Measurements from ENCODE around the gene SLC25A19.
"Not testable (repeated sequence)": the region's sequence is repeated elsewhere in the genome, so short reads cannot be mapped to it uniquely, and the experiment has no call there.

Gene SLC25A19

DNA sequence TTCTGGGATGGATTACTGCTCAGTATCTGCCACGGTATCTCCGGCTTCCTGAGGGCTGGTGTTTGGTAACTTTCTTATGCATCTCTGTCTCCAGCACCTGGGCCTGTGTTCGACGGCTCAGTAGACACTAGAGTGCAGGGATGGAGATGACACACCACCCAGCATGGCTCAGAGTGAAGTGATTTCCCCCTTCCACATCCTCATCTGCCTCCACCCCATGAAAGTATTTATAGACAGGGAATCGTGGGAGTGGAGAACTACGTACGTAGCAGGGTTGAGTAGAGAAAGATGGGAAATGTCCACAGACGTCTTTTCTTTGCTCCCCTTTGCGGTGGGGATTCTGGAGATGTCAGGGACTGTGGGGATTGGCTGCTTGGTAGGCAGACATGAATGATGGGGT lies 11.8 kb upstream of the SLC25A19 start:
- no peak for FAIRE-seq

DNA sequence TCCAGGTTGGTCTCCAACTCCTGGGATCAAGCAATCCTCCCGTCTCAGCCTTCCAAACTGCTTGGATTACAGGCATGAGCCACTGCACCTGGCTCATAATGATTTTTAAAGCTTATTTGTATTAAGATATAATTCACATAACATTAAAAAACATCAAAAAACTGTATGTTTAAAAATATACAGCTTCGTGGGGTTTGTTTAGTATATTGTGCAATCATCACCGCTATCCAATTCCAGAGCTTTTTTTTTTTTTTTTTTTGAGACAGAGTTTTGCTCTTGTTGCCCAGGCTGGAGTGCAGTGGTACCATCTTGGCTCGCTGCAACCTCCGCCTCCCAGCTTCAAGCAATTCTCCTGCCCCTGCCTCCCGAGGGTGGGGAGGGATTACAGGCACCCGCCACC lies 11.0 kb upstream of the SLC25A19 start:
- no peak for FAIRE-seq

DNA sequence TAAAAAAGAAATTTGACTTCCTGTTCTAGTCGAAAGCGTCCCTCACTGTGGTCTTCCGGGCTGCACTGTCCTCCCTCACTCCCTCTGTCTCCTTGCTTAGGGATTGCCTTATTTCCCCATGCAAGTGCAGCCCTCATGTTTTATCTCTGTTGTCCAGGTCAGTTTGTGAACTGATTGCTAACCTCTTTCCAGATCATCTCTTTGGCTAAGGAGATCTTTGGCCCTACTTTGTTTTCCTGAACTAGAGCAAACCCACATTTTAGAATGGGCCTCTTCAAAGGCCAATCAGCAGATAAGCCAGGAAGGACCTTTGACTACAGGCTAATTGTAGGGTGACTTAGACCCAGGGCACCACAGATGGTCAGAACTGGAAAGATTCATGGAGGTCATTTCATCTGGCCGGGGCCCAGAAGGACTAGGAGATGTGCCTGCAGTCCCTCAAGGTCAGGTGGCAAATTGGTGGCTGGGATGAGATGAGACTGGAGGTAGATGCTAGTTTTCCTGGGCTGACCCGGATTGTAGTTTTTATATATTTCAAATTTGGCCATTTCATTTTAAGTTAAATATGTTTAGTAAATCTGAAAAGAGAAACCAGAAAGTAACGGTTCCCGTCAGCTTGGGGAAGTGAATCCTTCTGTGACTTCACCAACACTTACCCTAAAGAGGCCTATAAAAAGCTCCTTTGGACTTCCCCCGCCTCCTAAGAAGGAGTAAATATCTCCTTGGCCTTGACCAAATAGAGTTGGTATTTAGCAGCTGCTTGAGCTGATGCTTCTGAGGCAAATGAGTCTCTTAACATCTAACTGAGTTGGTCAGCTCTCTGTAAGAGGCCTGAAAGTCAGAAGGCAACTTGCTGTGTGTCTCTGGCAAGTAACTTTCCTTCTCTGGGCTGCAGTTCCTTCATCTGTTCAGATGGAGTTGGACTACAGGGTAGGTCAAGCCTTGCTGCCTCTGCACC lies 6.2 kb upstream of the SLC25A19 start:
- FAIRE-seq = no peak

DNA sequence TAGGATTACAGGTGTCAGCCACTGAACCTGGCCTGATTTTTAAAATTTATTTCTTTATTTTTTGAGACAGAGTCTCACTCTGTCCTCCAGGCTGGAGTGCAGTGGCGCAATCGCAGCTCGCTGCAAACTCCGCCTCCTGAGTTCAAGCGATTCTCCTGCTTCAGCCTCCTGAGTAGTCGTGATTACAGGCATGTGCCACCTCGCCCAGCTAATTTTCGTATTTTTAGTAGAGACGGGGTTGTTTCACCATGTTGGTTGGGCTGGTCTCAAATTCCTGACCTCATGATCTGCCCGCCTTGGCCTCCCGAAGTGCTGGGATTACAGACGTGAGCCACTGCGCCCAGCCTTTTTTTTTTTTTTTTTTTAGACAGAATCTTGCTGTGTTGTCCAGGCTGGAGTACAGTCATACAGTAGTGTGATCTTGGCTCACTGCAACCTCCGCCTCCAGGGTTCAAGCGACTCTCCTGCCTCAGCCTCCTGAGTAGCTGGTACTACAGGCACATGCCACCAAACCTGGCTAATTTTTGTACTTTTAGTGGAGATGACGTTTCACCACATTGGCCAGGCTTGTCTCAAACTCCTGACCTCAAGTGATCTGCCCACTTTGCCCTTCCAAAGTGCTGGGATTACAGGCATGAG lies 3.7 kb upstream of the SLC25A19 start:
- FAIRE-seq = not testable (repeated sequence)

DNA sequence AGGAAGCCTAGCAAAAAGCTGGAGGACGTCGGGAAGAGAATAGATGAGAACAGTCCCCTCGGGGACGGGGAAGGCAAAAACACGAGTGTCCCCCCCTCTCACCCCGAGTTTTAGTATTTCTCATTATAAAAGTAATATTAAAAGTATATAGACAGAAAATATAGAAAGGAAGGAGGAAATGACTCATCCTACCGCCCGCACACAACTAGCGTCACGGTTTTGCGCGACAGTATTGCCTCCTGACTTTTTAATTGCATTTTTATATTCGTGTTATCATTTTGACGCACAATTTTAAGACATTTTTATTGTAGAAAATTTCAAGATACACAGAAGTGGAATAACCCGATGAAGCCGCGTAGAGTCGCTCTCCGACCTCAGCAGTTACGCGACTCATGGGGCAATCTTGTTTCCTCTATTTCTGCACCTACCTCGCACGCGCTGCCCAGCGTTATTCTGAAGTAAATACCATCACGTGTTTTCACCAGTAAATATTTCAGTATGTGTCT lies 652 bp upstream of the SLC25A19 start:
- no peak for FAIRE-seq

DNA sequence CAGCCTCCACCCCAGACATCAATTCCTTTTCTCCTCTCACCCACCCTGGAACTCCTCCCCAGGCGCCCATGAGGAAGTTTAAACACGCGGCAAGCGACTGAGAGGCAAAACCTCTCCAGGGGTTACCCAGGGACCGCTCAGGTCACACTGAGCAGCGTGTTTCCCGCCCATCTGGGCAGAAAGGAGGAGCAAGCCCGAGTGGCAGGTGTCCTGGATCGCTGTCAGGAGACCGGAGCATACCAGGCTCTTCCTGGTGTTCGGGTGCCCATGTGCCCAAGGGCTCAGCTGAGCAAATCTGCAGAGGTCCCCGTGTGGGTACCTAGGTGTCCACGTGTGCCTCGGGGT lies 491 bp downstream of the SLC25A19 start:
- FAIRE-seq = no peak

DNA sequence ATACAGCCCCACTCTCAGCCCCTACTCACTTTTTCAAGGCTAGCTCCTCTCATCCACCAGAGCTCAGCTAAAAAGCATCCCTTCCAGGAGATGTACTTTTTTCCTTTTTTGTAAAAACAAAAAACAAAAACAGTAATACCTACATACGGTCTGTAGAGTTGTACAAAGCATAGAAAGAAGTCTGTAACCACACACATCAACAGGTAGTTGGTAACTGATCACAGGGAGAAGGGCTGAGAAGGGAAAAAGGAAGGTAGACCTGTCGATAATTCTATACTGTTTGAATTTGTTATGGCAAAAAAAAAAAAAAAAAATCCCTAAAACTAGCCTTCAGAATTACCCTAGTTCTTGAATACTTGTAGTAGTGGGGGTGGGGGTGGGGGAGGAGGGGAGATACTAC lies 874 bp downstream of the SLC25A19 start:
- FAIRE-seq = no peak

DNA sequence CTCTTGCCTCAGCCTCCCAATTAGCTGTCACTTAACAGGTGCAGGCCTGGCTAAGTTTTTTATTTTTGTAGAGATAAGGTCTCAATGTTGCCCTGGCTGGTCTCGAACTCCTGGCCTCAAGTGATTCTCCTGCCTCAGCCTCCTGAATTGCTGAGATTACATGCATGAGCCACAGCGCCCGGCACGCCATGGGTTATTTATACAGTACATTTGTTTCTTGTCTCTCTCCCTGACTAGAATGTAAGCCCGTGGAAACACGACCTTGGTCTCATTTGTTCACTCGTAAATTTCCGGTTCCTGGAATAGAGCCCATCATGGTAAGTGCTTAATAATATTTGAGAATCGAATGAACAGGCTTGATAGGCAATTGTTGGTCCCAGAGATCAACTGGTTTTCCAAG lies 2.0 kb downstream of the SLC25A19 start:
- FAIRE-seq = no peak

DNA sequence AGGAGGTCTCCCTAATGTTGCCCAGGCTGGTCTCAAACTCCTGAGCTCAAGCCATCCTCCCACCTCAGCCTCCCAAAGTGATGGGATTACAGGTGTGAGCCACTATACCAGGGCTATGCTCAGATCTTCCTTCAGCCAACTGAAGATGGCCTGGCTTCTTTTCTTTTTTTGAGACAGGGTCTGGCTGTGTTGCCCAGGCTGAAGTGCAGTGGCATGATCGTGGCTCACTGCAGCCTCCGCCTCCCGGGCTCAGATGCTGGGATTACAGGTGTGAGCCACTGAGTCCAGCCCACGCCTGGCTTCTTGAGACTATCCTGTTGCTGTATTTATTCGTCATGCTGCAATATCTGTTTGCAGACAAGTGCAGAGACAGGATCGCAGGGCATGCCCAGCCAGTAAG lies 4.1 kb downstream of the SLC25A19 start:
- FAIRE-seq = no peak

DNA sequence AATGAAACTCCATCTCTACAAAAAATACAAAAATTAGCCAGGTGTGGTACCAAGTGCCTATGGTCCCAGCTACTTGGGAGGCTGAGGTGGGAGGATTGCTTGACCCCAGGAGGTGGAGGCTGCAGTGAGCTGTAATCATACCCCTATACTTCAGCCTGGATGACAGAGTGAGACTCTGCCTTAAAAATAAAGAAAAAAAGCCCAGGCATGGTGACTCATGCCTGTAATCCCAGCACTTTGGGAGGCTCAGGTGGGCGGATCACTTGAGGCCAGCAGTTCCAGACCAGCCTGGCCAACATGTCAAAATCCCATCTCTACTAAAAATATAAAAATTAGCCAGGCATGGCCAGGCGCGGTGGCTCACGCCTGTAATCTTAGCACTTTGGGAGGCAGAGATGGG lies 9.0 kb downstream of the SLC25A19 start:
- not testable (repeated sequence) for FAIRE-seq

DNA sequence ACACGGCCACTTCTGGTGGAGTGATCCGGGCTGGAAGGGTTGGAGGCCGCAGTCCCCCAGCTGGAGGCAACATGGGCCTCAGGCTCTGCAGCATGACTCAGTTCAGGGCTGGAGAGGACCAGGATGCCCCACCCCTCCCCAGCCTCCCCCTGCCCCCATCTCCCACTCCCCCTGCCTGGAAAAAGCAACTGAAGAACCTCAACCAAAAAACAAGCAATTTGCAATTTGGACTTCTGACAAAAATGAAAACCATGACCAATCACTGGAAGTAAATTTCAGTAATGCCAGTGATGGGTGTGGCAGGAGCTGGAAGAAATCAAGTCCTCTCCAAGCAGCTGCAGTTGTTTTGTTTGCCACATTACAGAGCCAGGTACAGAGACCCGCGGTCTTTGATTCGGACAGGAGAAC lies 11.6 kb downstream of the SLC25A19 start:
- FAIRE-seq = no peak

DNA sequence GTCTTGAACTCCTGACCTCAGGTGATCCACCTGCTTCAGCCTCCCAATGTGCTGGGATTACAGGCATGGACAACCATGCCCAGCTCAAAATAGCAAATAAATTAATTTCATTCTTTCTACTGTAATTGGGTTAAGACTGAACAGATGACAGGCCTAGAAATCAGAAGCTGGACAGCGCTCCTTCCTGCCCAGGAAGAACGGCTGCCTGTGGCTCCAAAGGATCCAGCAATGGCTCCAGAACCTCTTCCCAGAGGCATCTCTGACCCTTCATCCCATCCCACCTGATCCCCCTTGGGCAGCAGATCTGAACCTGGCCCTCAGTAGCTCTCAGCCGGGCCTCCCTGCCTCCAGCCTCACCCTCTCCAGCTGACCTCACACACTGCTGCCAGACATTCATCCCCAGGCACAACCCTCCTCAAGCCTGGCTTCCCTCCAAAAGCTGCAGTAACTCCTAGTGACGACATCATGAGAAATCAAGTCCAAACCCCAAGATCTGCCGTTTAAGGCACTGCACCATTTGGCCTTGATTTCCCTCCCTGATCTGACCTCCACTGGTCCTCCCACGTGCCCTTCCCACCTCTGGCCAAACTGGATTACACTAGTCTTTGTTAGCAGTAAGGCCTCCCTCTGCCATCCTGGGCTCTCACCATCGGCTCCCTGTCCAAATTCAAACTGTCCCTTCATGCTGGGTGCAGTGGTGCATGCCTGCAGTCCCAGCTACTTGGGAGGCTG lies 15.1 kb downstream of the SLC25A19 start:
- no peak for FAIRE-seq

DNA sequence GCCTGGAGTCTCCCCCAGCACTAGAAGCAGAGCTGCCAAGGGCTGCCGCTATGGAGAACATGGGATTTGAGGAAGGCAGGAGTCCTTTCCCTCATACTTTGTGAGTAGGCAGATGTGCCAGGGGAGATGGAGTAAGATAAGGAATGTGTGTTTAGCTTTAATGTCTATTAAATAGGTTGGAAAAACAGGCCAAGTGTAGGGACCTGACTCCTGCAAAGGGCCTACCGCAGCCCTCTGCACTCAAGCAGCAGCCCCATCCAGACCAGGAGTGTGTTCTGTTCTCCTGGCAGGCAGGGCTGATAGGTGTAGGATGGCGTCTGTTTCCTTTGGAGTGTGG lies 16.4 kb downstream of the SLC25A19 start:
- FAIRE-seq = no peak

DNA sequence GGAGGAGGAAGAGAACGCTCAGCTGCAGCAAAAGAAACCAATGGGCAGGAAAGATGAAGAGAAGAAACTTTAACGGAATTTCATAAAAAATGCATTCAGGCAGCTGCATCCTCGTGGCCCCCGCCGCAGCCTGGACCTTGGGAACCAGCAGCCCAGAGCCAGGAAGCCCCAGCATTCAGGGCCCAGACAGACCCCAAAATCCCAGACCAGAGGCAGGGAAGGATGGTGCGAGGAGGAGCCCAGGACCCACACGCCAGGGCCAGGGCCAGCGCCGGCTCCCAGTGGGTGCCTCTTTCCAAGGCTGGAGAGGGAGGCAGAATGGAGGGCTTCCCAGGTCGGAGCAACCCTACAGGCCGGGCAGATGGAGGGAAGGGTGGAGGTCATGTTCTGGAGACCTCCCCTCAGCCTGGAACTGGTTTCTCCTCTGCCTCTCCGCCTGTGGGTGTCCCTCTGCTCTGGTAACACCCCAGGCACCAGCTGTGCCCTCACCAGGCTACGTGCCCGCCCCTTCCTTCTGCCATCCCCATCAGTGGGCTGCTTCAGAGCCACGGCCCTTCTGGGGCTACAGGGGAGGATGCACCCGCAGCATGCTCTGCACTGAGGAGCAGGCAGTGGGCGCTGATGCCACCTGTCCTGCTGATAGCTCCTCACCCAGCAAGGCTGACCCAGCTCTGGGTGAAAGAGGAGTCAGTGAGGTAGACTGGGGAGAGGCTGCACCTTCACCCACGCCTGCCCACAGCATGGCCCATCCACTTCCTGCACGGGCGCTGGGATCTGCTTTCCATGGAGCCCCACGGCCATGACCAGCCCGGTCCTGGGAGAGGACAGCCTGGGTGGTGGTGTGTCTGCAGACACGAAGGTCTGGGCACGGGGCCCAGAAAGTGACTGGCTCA lies 17.0 kb downstream of the SLC25A19 start:
- FAIRE-seq = no peak

DNA sequence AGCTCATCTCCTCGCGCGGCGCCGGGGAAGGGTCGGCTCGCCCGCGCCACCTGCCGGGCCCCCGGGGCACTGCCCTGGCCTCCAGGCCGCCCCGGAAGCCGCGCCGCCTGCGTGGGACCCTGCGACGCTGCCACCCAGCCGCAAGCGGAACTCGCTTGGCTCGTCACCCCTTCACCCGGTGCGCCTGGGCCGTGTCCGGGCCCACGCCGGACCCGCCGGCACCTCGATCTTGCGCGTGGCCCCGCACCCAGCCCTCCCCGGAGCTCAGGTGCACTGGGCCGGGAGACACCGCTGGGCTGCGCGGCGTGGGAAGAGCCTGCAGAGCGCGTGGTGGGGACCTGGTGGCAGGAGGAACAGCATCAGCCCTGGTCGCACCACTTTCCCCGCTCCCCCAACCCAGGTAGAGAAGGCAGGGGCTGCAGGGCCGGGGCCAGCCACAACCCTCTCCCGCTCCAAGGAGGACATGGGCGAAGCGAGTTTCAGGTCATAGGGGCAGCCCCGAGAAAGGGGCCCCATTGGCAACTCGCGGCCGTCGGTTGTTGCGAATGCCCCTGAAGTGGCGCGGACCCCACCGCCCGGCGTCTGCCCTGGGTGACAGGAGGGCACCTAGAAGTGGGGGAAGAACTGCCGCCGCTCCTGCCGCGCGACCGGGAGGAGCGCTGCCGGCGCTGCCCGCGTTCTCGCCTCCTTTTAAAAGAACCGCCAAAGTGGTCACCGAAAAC lies 17.8 kb downstream of the SLC25A19 start:
- no peak for FAIRE-seq

DNA sequence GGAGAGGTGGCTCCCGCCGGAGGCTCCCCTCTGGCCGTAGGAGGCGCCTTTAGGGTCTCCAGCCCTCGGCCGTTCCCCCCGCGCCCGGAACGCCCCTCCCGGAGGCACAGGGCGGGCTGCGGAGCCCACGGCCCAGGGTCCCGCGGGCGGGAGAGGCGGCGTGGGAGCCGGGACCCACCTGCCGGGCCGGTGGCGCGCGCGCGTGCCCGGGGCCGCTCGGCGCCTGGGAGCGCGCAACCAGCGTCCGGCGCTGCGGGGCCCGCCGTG lies 18.3 kb downstream of the SLC25A19 start, which contains the start of gene MIF4GD:
Gene MIF4GD, minus strand, starts transcription at position 266 of the 267 bp plus-strand sequence. CDS start 1,036 bp downstream, outside the sequence.
- no peak for FAIRE-seq

DNA sequence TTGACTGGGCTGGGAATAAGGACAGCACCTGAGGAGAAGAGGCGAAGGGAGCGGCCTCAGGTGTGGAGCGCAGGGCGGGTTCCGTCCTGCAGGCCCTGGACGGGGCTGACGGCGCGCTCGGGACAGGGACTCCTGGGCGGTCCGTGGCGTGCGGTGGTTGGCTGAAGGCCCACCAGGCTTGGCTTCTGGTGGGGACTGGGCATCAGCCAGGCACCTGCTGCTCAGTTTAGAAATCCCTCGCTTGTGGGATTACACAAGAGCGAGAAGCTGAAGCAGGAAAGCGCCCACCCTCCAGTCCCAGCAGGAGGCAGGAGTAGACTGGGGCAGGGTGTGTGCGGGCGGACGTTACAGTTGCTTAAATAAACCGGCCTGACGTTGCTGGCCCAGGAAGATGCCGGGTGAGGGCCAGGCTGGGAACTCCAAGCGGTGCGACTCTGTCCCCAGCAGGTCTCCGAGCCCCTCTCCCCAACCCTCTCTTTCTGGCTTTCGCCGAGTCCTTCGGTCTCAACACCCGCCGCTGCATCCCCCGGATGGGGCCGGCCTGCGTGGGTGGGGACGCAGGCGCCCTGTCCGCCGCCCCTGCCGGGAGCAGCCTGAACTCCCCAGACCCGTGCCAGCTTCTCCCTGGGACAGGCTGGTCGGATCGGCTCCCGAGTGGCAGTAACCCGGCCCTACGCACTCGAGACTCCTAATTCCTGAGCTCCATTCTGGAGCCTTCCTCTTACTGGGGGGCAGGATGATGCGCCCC lies 18.8 kb downstream of the SLC25A19 start:
- FAIRE-seq = no peak

DNA sequence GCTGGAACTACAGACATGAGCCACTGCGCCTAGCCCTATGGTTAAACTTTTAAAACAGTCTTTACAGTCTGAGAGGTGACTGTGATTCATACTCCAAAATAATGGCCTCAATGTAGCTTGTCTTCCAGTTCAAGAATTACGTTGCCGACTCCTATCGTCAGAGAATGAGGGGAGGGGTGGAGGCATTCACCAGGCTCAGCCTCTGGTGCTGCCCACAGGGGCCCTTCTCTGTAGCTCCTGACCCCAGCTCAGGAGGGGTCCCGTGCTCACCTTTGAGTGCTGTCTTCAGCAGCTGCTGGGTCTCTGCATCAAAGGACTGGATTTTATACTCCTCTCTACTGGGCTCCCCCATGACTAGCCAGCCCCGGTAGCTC lies 19.4 kb downstream of the SLC25A19 start:
- FAIRE-seq = no peak

DNA sequence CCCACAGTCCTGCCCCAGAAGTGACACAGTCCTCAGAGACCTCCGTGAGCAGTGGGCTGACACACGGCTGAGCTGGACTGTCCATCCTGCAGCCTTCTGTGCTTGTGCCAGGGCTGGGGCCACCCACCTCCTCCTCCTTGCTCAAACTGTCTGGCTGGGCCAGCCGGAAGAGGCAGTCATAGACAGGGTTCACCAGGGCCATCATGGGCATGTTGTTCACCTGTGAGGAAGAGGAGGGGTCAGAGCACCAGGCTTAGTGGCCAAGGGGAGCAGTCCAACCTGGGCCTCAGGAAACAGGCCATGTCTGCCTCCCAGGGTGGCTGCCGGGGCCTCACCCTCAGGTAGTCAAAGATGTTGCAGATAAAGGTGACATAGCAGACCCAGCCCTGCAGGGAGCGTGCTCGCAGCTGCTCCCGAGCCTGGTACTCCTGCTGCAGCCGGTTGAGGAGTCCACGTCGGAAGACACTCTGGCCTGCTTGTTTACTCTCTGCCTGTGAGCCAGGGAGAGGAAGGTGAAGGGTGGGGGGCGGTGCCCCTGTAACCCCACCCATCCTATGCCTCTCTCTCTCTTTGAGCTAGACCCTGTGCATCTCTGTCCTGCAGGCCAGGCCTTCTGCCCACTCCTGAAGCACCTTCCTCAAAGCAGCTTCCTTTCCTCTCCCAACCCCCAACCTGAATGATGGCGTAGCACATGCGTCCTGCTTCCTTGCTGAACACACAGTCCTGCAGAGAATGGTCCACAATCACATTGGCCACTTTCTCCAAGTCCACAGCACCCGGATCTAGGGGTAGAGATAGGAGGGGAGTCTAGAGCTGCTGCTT lies 21.6 kb downstream of the SLC25A19 start:
- FAIRE-seq = no peak

DNA sequence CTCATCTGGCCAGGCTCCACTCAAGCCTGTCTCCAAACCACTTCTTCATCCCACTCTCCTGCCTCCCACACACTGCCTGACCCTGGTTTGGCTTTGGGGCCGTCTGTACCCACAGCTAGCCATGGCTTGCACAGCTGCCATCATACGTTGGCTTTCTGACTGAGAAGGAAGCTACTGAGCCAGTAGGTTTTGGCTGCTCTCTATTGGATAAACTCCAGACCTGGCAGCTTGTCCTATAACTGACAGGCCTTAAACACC lies 22.2 kb downstream of the SLC25A19 start:
- FAIRE-seq = no peak

All from G401.6 (cell line).